Measurements from ENCODE around the gene PSME2. TPM values are rescaled to one million over a fixed set of nuclear protein-coding genes. Genes with fewer than 3 reads are reported as not detected.

Gene PSME2
- polyA plus RNA-seq, 2 of the 4 experiments (the other 2 are of a cell fraction) = 137 to 144 TPM

GRCh38 chr14:24188251-24189058 is 42.0 kb upstream of the PSME2 start, which contains the start of gene IPO4 (continued):
- TF ChIP-seq CEBPB (IDR thresholded peaks at IDR 0.05) (peak in 1 of 2 experiments; percentile 27; a peak in 2 of 4 replicates), TFCP2L1 (CRISPR knock-in tag; IDR thresholded peaks at IDR 0.05) (peak; percentile 81), USF2 (IDR thresholded peaks at IDR 0.05) (peak; percentile 73), MYC (IDR thresholded peaks at IDR 0.05; ENCODE audit: borderline replicate concordance, low read length) (peak; percentile 98), MAZ (IDR thresholded peaks at IDR 0.05; ENCODE audit: borderline replicate concordance, low read depth, low read length) (peak; percentile 86; the same call in 1 of the 2 replicates), RFX5 (IDR thresholded peaks at IDR 0.05) (peak; percentile 53; the same call in 1 of the 2 replicates), PBX3 (IDR thresholded peaks at IDR 0.05) (peak; percentile 54; the same call in 1 of the 2 replicates), HDAC2 (IDR thresholded peaks at IDR 0.05) (no peak), MAX (IDR thresholded peaks at IDR 0.05) (peak; percentile 99), RARB (CRISPR knock-in tag; IDR thresholded peaks at IDR 0.05) (no peak), E2F6 (IDR thresholded peaks at IDR 0.05; ENCODE audit: borderline replicate concordance, low read depth) (0 out of 2 replicates have a peak, but pooled peaks have one; percentile 48), ZC3H11A (IDR thresholded peaks at IDR 0.05) (peak; percentile 59; the same call in 1 of the 2 replicates)

GRCh38 chr14:24187539-24187915 is 41.1 kb upstream of the PSME2 start:
- Histone ChIP-seq H3K9me3 (no peaks in the 10 kb centered on the region), H3K27ac (peak overlapping the region in 1 of 2 experiments; percentile 98; a peak in 4 of 6 replicates), H3K4me2 (peak overlapping the region; percentile 88), H3K4me3 (peak overlapping the region; percentile 97), H3K4me1 (peaks cover 16% of the 10 kb centered on the region)
- ChIA-PET CTCF (interaction anchor here (1.1 to 2.1 kb wide), 5 partner anchors 27 to 79 kb away, joined by 3 to 12 read pairs (median 5); partner anchors contain the start of genes EMC9, IRF9 and MDP1), POLR2A (no interaction called here)
- FAIRE-seq (no peak), DNase-seq (ENCODE audit: low read depth in 1 of 2, low spot score in 1 of 2) (no peak), ATAC-seq (no peak)
- 53% methylated on average over 2 of the region's 2 CpGs for WGBS (ENCODE audit: missing lambda C conversion rate)
- TF ChIP-seq HEYL (CRISPR knock-in tag; IDR thresholded peaks at IDR 0.05) (no peak), TP53 (CRISPR knock-in tag; IDR thresholded peaks at IDR 0.05) (no peak), HOXB5 (CRISPR knock-in tag; IDR thresholded peaks at IDR 0.05) (no peak), TFCP2L1 (CRISPR knock-in tag; IDR thresholded peaks at IDR 0.05) (no peak), NPAS2 (CRISPR knock-in tag; IDR thresholded peaks at IDR 0.05; ENCODE audit: borderline replicate concordance) (no peak), CHD2 (IDR thresholded peaks at IDR 0.05; ENCODE audit: low read length, partially characterized antibody) (no peak), USF2 (IDR thresholded peaks at IDR 0.05) (no peak), EHMT2 (IDR thresholded peaks at IDR 0.05; ENCODE audit: low read depth) (no peak), KDM5A (IDR thresholded peaks at IDR 0.05) (no peak), ELK1 (IDR thresholded peaks at IDR 0.05; ENCODE audit: low read depth, low read length) (no peak), RCOR1 (IDR thresholded peaks at IDR 0.05; ENCODE audit: low read depth, low read length) (no peak), ATOH8 (CRISPR knock-in tag; IDR thresholded peaks at IDR 0.05; ENCODE audit: low read depth) (no peak), MAFK (IDR thresholded peaks at IDR 0.05; ENCODE audit: partially characterized antibody) (no peak), GATA3 (IDR thresholded peaks at IDR 0.05; ENCODE audit: borderline replicate concordance) (no peak)
